Natural killer cell (primary cell): ENCODE measurements around the gene STIL. TPM values are rescaled to one million over a fixed set of nuclear protein-coding genes. Genes with fewer than 3 reads are reported as not detected.
"Not testable (repeated sequence)": the region's sequence is repeated elsewhere in the genome, so short reads cannot be mapped to it uniquely, and the experiment has no call there.

Experiments used
- ATAC-seq, 3 donors: fragments of 150-1000 bp in 2 of 3; fragments of 200-7000 bp in 1 of 3; cut with Tn5 transposase; 1 replicate in 1 of 3; 2 replicates in 2 of 3; pipeline ENCODE4 v1.10.0; 2021; ENCODE audit warnings: mild to moderate bottlenecking in 2 of 3, moderate library complexity in 2 of 3
- DNase-seq, 2 donors: peaks; one replicate each; pipeline versions ENCODE4 v3.0.0 to v3.0.0-alpha.2; 2013 to 2021; ENCODE audit warnings: mixed read lengths in 1 of 2
- H3K27ac ChIP-seq: one replicate; pipeline ENCODE4 v1.5.1; 2013; ENCODE audit warnings: mild to moderate bottlenecking, low read length
- H3K27me3 ChIP-seq: one replicate; pipeline ENCODE4 v1.6.1; 2013; ENCODE audit warnings: low read length; ENCODE audit not compliant: control insufficient read depth, insufficient read depth
- H3K36me3 ChIP-seq: one replicate; pipeline ENCODE4 v1.6.1; 2013; ENCODE audit warnings: low read length; ENCODE audit not compliant: control insufficient read depth, insufficient read depth
- H3K4me1 ChIP-seq: one replicate; pipeline ENCODE4 v1.6.1; 2013; ENCODE audit warnings: low read length; ENCODE audit not compliant: control insufficient read depth, insufficient read depth
- H3K4me3 ChIP-seq: one replicate; pipeline ENCODE4 v1.5.1; 2013; ENCODE audit warnings: low read length
- H3K9me3 ChIP-seq: one replicate; pipeline ENCODE4 v1.6.1; 2013; ENCODE audit warnings: low read length; ENCODE audit not compliant: control insufficient read depth, insufficient read depth
- H3K27ac Mint-ChIP-seq, 2 donors: one replicate each; pipeline ENCODE4 v1.8.0; 2022; ENCODE audit warnings: mild to moderate bottlenecking in 2 of 2, mixed read lengths in 2 of 2, moderate library complexity in 1 of 2
- H3K27me3 Mint-ChIP-seq, 2 donors: one replicate each; pipeline ENCODE4 v1.8.0; 2022; ENCODE audit warnings: low read depth in 2 of 2, mixed read lengths in 2 of 2
- H3K36me3 Mint-ChIP-seq: one replicate; pipeline ENCODE4 v1.8.0; 2022; ENCODE audit warnings: mixed read lengths
- H3K4me1 Mint-ChIP-seq, 2 donors: one replicate each; pipeline ENCODE4 v1.8.0; 2022; ENCODE audit warnings: mixed read lengths in 2 of 2
- H3K4me3 Mint-ChIP-seq: one replicate; pipeline ENCODE4 v1.8.0; 2022; ENCODE audit warnings: mild to moderate bottlenecking, moderate library complexity, mixed read lengths
- H3K9me3 Mint-ChIP-seq, 2 donors: one replicate each; pipeline ENCODE4 v1.8.0; 2022; ENCODE audit warnings: mixed read lengths in 2 of 2
- WGBS: methylation state at CpG from one replicate; pipeline ENCODE4 v1.1.7; 2013; ENCODE audit warnings: missing lambda C conversion rate; ENCODE audit not compliant: insufficient coverage; 5-methylcytosine and 5-hydroxymethylcytosine counted together
- intact Hi-C: fragments of 100-400 bp; cut with micrococcal nuclease; formaldehyde crosslinking; loops from one replicate; pipeline ENCODE4 v1.14.2; 2022
- total RNA-seq, 4 donors: library from RNA; stranded (reverse); fragments of 120-200 nt in 1 of 4; gene quantifications; one replicate each; pipeline versions ENCODE4 v1.2.3 to v1.2.4, GENCODE V29; 2013 to 2022
- TF ChIP-seq, protein P1 (sequence below): fragments of 200-600 bp; IDR thresholded peaks from one replicate; pipeline ENCODE4 v1.8.0; 2022; ENCODE audit warnings: antibody characterized with exemption

The STIL gene
- total RNA-seq, 3 donors from 2014 or later (not counting 1 experiment from before 2014, with no cell fraction given), result 2.1 to 2.9 (median 2.4) TPM

DNA sequence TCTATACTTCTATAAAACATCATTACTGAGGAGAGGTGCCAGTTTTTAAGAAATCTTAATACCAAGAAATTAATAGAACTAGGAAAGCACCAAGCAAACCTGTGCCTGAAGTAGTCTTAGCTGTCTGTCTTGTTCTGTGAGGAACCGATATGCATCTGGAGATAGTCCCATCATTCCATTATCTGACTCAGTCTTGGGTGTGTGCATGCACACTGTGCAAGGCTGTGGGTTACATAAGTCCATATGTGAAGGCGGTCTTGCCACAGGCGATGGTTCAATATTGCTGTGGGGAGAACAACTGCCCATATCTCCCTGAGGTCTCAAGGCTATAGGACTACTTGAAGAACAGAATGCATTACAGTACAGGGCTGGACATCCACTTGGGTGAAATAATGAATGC, 33.8 kb downstream of the STIL start:
- H3K4me1 Mint-ChIP-seq, result no peaks in the 10 kb centered on the region
- no peaks in the 10 kb centered on the region for H3K36me3 ChIP-seq
- DNase-seq, result no peak
- no peaks in the 10 kb centered on the region for H3K27me3 Mint-ChIP-seq
- no peak overlapping the region for H3K4me3 Mint-ChIP-seq
- H3K27me3 ChIP-seq, result no peaks in the 10 kb centered on the region
- no peak overlapping the region for H3K27ac ChIP-seq
- WGBS, result 98% methylated on average over 3 of the region's 3 CpGs
- H3K4me1 ChIP-seq, result no peaks in the 10 kb centered on the region
- no peak for ATAC-seq
- no peak overlapping the region for H3K4me3 ChIP-seq
- intact Hi-C loops, result no loop called here
- TF ChIP-seq, protein P1, sequence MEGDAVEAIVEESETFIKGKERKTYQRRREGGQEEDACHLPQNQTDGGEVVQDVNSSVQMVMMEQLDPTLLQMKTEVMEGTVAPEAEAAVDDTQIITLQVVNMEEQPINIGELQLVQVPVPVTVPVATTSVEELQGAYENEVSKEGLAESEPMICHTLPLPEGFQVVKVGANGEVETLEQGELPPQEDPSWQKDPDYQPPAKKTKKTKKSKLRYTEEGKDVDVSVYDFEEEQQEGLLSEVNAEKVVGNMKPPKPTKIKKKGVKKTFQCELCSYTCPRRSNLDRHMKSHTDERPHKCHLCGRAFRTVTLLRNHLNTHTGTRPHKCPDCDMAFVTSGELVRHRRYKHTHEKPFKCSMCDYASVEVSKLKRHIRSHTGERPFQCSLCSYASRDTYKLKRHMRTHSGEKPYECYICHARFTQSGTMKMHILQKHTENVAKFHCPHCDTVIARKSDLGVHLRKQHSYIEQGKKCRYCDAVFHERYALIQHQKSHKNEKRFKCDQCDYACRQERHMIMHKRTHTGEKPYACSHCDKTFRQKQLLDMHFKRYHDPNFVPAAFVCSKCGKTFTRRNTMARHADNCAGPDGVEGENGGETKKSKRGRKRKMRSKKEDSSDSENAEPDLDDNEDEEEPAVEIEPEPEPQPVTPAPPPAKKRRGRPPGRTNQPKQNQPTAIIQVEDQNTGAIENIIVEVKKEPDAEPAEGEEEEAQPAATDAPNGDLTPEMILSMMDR, result no peak
- H3K9me3 ChIP-seq, result no peaks in the 10 kb centered on the region
- H3K27ac Mint-ChIP-seq, result no peak overlapping the region
- H3K36me3 Mint-ChIP-seq, result no peaks in the 10 kb centered on the region
- no peaks in the 10 kb centered on the region for H3K9me3 Mint-ChIP-seq

GRCh38 chr1:47276850-47277249, 37.1 kb downstream of the STIL start:
- H3K4me3 ChIP-seq, result no peak overlapping the region
- no peaks in the 10 kb centered on the region for H3K4me1 Mint-ChIP-seq
- H3K9me3 Mint-ChIP-seq, result no peaks in the 10 kb centered on the region
- H3K4me3 Mint-ChIP-seq, result no peak overlapping the region
- no peaks in the 10 kb centered on the region for H3K27me3 ChIP-seq
- H3K27ac ChIP-seq, result no peak overlapping the region
- no peaks in the 10 kb centered on the region for H3K27me3 Mint-ChIP-seq
- no peaks in the 10 kb centered on the region for H3K36me3 Mint-ChIP-seq
- WGBS, result 80% methylated on average over 1 of the region's 2 CpGs
- intact Hi-C loops, result no loop called here
- H3K4me1 ChIP-seq, result no peaks in the 10 kb centered on the region
- H3K27ac Mint-ChIP-seq, result no peak overlapping the region
- TF ChIP-seq, protein P1, result no peak
- ATAC-seq (no peak), DNase-seq (no peak)
- H3K36me3 ChIP-seq, result no peaks in the 10 kb centered on the region
- H3K9me3 ChIP-seq, result no peaks in the 10 kb centered on the region

DNA sequence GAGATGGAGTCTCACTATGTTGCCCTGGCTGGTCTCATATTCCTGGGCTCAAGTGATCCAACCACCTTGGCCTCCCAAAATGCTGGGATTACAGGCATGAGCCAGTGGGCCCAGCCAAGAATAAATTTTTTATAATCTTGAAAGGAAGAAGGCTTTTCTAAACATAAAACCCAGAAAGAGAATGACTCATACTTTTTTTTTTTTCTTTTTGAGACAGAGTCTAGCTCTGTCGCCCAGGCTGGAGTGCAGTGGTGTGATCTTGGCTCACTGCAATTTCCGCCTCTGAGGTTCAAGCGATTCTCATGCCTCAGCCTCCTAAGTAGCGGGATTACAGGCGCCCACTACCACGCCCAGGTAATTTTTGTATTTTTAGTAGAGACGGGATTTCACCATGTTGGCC, 38.1 kb downstream of the STIL start:
- 95% methylated on average over 7 of the region's 7 CpGs for WGBS
- H3K4me1 ChIP-seq, H3K4me3 ChIP-seq, H3K27me3 Mint-ChIP-seq, H3K36me3 Mint-ChIP-seq, H3K9me3 ChIP-seq, H3K9me3 Mint-ChIP-seq, H3K27ac Mint-ChIP-seq, H3K4me1 Mint-ChIP-seq, H3K27ac ChIP-seq, DNase-seq, intact Hi-C loops, H3K4me3 Mint-ChIP-seq, ATAC-seq, H3K36me3 ChIP-seq, H3K27me3 ChIP-seq: not testable (repeated sequence)

DNA sequence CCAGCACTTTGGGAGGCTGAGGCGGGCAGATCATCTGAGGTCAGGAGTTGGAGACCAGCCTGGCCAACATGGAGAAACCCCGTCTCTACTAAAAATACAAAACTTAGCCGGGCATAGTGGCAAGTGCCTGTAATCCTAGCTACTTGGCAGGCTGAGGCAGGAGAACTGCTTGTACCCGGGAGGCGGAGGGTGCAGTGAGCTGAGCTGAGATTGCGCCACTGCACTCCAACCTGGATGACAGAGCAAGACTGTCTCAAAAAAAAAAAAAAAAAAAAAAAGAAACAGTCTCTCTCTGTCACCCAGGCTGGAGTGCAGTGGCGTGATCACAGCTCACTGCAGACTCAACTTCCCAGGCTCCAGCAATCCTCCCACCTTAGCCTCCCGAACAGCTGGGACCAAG, 48.4 kb downstream of the STIL start:
- H3K27ac ChIP-seq, H3K4me1 Mint-ChIP-seq, H3K4me3 Mint-ChIP-seq, intact Hi-C loops, H3K36me3 Mint-ChIP-seq, H3K36me3 ChIP-seq, DNase-seq, ATAC-seq, H3K4me3 ChIP-seq, H3K27ac Mint-ChIP-seq, H3K4me1 ChIP-seq, H3K9me3 Mint-ChIP-seq, H3K27me3 ChIP-seq, H3K27me3 Mint-ChIP-seq, H3K9me3 ChIP-seq: not testable (repeated sequence)
- WGBS, result 96% methylated on average over 7 of the region's 8 CpGs
